HepG2 (cell line): ENCODE results near the gene RPUSD4. TPM values are rescaled to one million over a fixed set of nuclear protein-coding genes. Genes with fewer than 3 reads are reported as not detected.

ENCODE experiments used
- ARID4A ChIP-seq: sonication (generic); formaldehyde crosslinking; IDR thresholded peaks from 2 replicates; pipeline ENCODE4 v1.5.0; 2020; ENCODE audit warnings: mild to moderate bottlenecking, missing genetic modification reagents, borderline replicate concordance
- EP300 ChIP-seq, 3 experiments: sonication (generic) in 1 of 3; formaldehyde crosslinking in 1 of 3; IDR thresholded peaks; 2 replicates each; pipeline versions ENCODE4 v1.5.1 to v1.6.1; 2011 to 2020; ENCODE audit warnings: low read depth in 2 of 3, low read length in 2 of 3, borderline replicate concordance in 1 of 3, improper control_type of control experiment in 1 of 3, mild to moderate bottlenecking in 1 of 3, missing genetic modification reagents in 1 of 3, moderate library complexity in 1 of 3
- ERF ChIP-seq: IDR thresholded peaks from 2 replicates; pipeline ENCODE4 v1.6.1; 2018; ENCODE audit warnings: missing biosample characterization, missing genetic modification reagents
- GATAD2A ChIP-seq: IDR thresholded peaks from 2 replicates; pipeline ENCODE4 v1.6.1; 2016
- HNF1B ChIP-seq: sonication (generic); formaldehyde crosslinking; IDR thresholded peaks from 2 replicates; pipeline ENCODE4 v1.5.1; 2020; ENCODE audit warnings: mild to moderate bottlenecking, moderate library complexity, missing genetic modification reagents
- MTA1 ChIP-seq: sonication (generic); formaldehyde crosslinking; IDR thresholded peaks from 2 replicates; pipeline ENCODE4 v1.4.0; 2020; ENCODE audit warnings: missing genetic modification reagents, mild to moderate bottlenecking, borderline replicate concordance
- NFAT5 ChIP-seq: sonication (generic); formaldehyde crosslinking; IDR thresholded peaks from 2 replicates; pipeline ENCODE4 v1.4.0; 2020; ENCODE audit warnings: missing genetic modification reagents
- PATZ1 ChIP-seq: sonication (generic); formaldehyde crosslinking; IDR thresholded peaks from 2 replicates; pipeline ENCODE4 v1.4.0; 2020; ENCODE audit warnings: missing genetic modification reagents
- SOX6 ChIP-seq, 2 experiments: fragments of 450-650 bp in 1 of 2; sonication (generic) in 1 of 2; formaldehyde crosslinking in 1 of 2; IDR thresholded peaks; 2 replicates each; pipeline versions ENCODE4 v1.4.0 to v1.6.1; 2017 to 2020; ENCODE audit warnings: antibody characterized with exemption in 1 of 2, mild to moderate bottlenecking in 1 of 2, missing genetic modification reagents in 1 of 2
- TCF7 ChIP-seq: sonication (generic); IDR thresholded peaks from 2 replicates; pipeline ENCODE4 v1.6.1; 2016; ENCODE audit warnings: antibody characterized with exemption, low read depth
- ZNF317 ChIP-seq: sonication (generic); formaldehyde crosslinking; IDR thresholded peaks from 2 replicates; pipeline ENCODE4 v1.5.0; 2020; ENCODE audit warnings: mild to moderate bottlenecking, missing genetic modification reagents
- ZNF569 ChIP-seq: sonication (generic); formaldehyde crosslinking; IDR thresholded peaks from 2 replicates; pipeline ENCODE4 v1.5.0; 2020; ENCODE audit warnings: mild to moderate bottlenecking, missing genetic modification reagents, moderate library complexity, borderline replicate concordance
- ZNF839 ChIP-seq: sonication (generic); formaldehyde crosslinking; IDR thresholded peaks from 2 replicates; pipeline ENCODE4 v1.4.0; 2020; ENCODE audit warnings: missing genetic modification reagents, mild to moderate bottlenecking, borderline replicate concordance
- polyA plus RNA-seq, 8 experiments: library from polyadenylated mRNA; depleted of rRNA in 3 of 8; stranded (reverse) in 7 of 8; unstranded in 1 of 8; fragments of >200 nt; fragmentation: Illumina TruSeq in 4 of 8; extraction: Trizol in 4 of 8; gene quantifications; 2 replicates each; pipeline versions ENCODE4 v1.2.1 to v1.2.3, GENCODE V29; 2011 to 2016; ENCODE audit warnings: low read depth in 4 of 8, missing spikeins in 1 of 8, mixed read lengths in 1 of 8; ENCODE audit not compliant: insufficient read depth in 1 of 8
- total RNA-seq, 5 experiments: library from RNA; depleted of rRNA; stranded (reverse); fragments of >200 nt; fragmentation: Illumina TruSeq; extraction: Trizol; gene quantifications; 2 replicates each; pipeline ENCODE4 v1.2.3, GENCODE V29; 2016; ENCODE audit warnings: low read depth in 1 of 5
- TF ChIP-seq, protein P1 (sequence below): sonication (generic); IDR thresholded peaks from 2 replicates; pipeline ENCODE4 v1.6.1; 2016; ENCODE audit warnings: low read depth, borderline replicate concordance

RPUSD4 gene
- total and polyA plus RNA-seq, 2 of the 13 experiments (the other 11 are each of a cell fraction or from before 2014, with no cell fraction given), result 45.0 to 52.9 TPM

GRCh38 chr11:126193038-126193478 is 18.4 kb downstream of the RPUSD4 start (continued):
- TF ChIP-seq NFAT5 (CRISPR knock-in tag) (no peak), EP300 (IDR thresholded peaks at IDR 0.05; ENCODE audit: low read depth in 2 of 2, low read length in 2 of 2) (peak in 1 of 2 experiments; percentile 90; a peak in 3 of 4 replicates), EP300 (CRISPR knock-in tag; IDR thresholded peaks at IDR 0.05; ENCODE audit: borderline replicate concordance) (peak; percentile 91; the same call in 1 of the 2 replicates), ARID4A (peak; percentile 30; the same call in 1 of the 2 replicates), ZNF569 (CRISPR knock-in tag) (no peak), HNF1B (no peak), ZNF839 (CRISPR knock-in tag) (no peak), ERF (CRISPR knock-in tag) (peak; percentile 70; the same call in 1 of the 2 replicates), PATZ1 (CRISPR knock-in tag) (peak; percentile 91), SOX6 (IDR thresholded peaks at IDR 0.05) (no peak), SOX6 (CRISPR knock-in tag; IDR thresholded peaks at IDR 0.05) (peak; percentile 71), GATAD2A (CRISPR knock-in tag) (peak; percentile 85), TCF7 (peak; percentile 93), MTA1 (CRISPR knock-in tag) (peak; percentile 83; the same call in 1 of the 2 replicates), ZNF317 (peak; percentile 61; the same call in 1 of the 2 replicates)
- TF ChIP-seq, protein P1, sequence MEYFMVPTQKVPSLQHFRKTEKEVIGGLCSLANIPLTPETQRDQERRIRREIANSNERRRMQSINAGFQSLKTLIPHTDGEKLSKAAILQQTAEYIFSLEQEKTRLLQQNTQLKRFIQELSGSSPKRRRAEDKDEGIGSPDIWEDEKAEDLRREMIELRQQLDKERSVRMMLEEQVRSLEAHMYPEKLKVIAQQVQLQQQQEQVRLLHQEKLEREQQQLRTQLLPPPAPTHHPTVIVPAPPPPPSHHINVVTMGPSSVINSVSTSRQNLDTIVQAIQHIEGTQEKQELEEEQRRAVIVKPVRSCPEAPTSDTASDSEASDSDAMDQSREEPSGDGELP, result peak; percentile 56; the same call in 1 of the 2 replicates
